ENCODE data around the gene NBAS.

- no peak for TF ChIP-seq ZNF160 (CRISPR knock-in tag; IDR thresholded peaks at IDR 0.05)
- no peak for TF ChIP-seq ZNF501 (CRISPR knock-in tag; IDR thresholded peaks at IDR 0.05)
- TF ChIP-seq ZNF629 (CRISPR knock-in tag; conservative IDR thresholded peaks at IDR 0.05) = no peak
- no peak for TF ChIP-seq CREM (IDR thresholded peaks at IDR 0.05)
- no peak for TF ChIP-seq CREM (CRISPR knock-in tag; IDR thresholded peaks at IDR 0.05)
- no peak for TF ChIP-seq EED (CRISPR knock-in tag; IDR thresholded peaks at IDR 0.05)
- TF ChIP-seq KIAA2018 (CRISPR knock-in tag; IDR thresholded peaks at IDR 0.05; ENCODE audit: borderline replicate concordance) = no peak
- no peak for TF ChIP-seq POLR2A (IDR thresholded peaks at IDR 0.05; ENCODE audit: insufficient read depth in 1 of 2, low read depth in 2 of 2, low read length in 2 of 2)
- TF ChIP-seq PPARG (CRISPR knock-in tag; conservative IDR thresholded peaks at IDR 0.05) = no peak
- no peak for TF ChIP-seq FOXA3 (CRISPR knock-in tag; IDR thresholded peaks at IDR 0.05)
- no peak for TF ChIP-seq ZNF614 (CRISPR knock-in tag; IDR thresholded peaks at IDR 0.05; ENCODE audit: borderline replicate concordance)
- TF ChIP-seq MEIS1 (CRISPR knock-in tag; IDR thresholded peaks at IDR 0.05; ENCODE audit: borderline replicate concordance) = no peak
- no peak for TF ChIP-seq IRF9 (CRISPR knock-in tag; IDR thresholded peaks at IDR 0.05; ENCODE audit: borderline replicate concordance)
- TF ChIP-seq ZNF138 (CRISPR knock-in tag; IDR thresholded peaks at IDR 0.05; ENCODE audit: low read depth) = no peak
- no peak for TF ChIP-seq USF2 (IDR thresholded peaks at IDR 0.05; ENCODE audit: low read depth, low read length)
- no peak for TF ChIP-seq USF2 (CRISPR knock-in tag; IDR thresholded peaks at IDR 0.05; ENCODE audit: borderline replicate concordance)
These were observed 195.7 kb downstream of the NBAS start for GRCh38 chr2:15365411-15365810.

All from HepG2 (cell line).